HK-2 (cell line): ENCODE measurements around the gene COLEC12.
"Not testable (repeated sequence)": the region's sequence is repeated elsewhere in the genome, so short reads cannot be mapped to it uniquely, and the experiment has no call there.

ENCODE experiments used
- DNase-seq: peaks from one replicate; pipeline ENCODE4 v3.0.0-alpha.2; 2018; ENCODE audit not compliant: unreplicated experiment

The COLEC12 gene

DNA sequence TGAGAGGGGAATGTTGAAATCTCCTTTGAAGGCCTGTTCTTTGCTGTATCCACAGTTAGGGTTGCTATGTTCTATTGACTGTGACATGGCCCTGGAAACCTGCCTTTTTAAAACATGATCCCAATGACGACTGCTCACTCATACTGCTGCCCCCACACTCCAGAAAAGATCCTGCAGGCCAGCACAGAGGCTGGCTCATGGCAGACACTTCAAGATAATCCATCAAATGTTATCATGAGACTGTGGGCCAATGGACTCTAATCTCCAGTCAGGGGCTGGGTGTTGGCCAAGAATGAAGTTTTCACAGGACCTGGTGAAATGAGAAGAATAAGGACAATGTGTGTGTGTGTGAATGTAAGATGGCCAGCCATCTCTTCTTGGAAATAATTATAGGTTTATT, 173.7 kb downstream of the COLEC12 start:
- no peak for DNase-seq

DNA sequence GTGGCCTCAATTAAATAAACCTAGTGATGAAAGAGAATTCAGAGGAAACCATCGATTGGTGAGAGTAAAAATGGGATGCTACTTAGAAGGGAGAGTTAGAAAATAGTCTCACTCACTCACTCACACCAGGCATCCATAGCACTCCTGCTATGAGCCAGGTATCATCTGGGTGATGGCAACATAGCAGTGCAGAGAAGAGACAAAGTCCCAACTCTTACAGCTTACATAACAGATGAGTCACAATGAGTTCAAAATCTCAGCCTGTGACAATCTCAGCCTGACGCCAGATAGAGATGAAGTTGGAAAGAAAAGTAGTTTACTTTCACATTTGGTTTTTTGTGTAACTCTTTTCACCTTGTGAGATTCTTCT, 177.3 kb downstream of the COLEC12 start:
- no peak for DNase-seq

DNA sequence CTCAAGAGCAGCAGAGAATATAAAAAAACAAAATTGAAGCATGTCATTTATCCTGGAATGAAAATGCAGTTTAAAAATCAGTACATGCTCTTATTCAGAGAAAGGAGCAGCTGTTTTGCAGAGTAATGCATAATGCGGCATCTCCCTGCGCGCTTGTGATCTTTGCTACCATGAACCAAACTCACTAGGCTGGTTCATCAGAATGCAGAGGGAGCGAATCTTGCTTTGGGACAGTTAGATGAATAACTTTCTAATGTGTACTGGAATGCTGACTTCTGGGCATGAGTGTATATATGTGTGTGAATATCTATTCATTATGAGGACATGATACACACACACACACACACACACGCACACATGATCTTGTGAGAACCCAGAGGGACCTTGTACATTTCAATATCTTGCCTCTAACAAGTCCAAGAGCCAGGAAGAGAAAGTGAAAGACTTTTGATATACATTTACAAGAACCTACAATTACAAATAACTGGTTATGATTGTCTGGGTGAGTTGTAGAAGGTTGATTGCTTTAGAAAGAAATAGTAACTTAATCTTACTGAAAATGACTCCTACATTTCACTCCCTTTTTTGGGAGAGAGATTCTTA, 178.5 kb downstream of the COLEC12 start:
- no peak for DNase-seq

DNA sequence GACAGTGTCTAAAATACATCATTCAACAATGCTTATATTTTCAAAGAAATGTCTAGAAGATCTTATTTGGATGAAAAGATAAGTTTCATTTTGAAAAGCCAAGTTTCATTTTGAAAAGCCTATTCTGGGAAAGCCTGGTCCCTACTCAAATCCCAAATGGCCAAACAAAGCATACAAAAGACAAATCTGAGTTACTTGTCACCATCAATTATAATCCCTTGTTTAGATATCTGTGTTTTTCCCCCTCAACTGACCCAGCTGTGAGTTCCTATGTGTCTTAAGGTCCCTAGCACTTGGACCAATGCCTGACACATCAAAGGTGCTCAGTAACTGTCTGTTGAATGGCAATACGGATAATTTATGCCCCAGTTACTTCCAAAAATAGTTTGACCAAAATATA, 180.3 kb downstream of the COLEC12 start:
- no peak for DNase-seq

DNA sequence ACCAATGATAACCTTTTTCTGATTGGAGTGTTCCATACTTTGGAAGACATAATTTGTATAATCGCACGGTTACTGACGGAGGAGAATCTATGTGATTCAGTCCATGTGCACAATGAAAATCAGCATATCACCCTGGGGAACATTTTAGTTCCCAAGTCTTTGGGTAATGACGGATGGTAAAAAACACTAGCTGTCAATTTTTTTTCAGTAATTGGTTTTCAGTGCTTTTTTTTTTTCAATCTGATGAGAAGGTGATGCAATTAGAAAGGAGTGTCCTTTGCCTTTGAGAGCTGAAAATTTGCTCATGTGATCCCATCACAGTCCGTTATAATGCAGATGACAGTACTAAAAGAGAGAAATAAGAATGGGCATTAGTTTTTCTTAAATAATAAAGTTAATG, 180.8 kb downstream of the COLEC12 start:
- no peak for DNase-seq

DNA sequence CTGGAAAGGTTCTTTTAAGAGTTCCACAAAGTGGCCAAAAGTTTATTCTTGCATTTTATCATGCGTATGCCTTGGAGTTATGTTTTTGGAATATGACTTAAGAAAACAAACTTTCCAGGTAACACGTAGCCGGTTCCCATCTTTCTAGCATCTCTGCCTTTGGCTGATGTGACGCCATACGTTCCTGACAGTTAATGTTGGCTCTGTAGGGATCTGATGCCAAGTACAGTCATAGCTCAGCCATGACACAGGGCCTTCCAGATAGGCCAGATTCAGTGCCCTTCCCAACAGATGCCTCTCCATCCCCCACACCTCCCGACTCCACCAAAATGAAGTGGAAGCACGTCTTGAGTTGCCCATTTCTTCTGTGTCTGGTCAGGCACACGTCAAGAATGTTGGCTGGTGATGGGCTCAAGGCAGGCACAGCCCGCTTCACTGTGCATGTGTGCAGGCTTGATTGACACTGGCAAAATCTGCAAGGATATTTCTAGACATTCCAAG, 181.7 kb downstream of the COLEC12 start:
- DNase-seq: no peak

DNA sequence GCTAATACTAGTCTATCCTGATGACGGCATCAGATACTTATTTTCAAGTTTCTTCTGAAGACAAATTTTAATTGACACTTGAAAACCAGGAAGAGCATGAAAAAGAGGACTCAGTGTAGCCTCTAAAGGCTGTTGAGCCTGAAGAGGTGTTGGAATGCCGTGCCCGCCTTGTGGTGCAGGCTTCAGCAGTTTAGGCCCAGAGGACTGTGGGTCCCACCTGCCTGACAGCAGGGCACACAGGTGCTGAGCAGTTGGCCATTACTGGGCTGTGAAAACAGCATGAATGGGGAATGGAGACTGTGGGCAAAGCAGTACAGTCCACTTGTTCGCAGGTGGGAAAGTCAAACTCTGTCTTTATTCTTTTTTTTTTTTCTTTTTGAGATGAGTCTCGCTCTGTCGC, 182.9 kb downstream of the COLEC12 start:
- DNase-seq: no peak

DNA sequence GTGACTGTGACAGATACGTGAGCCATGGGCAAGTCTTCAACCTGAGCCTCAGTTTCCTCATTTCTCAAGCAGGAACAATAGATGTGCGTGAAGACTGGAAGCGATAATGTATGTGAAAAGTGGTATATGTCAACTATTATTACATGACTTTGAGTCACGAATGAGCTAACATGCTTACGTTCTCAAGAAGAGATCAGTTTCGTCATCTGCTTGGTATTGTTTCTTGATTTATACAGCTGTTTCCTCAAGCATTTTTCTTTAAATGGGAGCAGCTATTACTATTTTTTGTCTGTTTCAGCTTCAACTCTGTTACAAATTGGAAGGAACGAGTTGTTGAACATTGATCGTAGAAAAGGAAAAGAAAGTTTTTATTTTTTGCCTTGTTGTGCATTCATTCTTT, 184.1 kb downstream of the COLEC12 start:
- no peak for DNase-seq

DNA sequence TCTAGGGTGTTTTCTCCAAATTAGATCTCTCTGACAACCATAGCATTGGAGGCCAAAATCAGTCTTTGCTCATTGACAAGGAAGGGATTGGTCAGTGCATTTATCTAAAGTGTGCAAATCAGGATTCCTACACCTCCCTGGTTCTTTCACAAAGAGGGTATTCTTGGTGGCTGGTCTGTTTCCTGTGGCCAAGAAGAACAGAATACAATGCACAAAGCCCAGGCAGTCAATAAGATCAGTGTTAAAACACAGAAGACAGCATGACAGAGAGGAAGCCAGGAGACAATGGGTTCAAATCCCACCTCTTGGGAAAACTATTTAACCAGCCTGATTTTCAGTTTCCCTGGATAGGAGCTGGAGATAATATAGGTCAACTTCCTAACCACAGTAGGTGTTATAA, 186.6 kb downstream of the COLEC12 start:
- no peak for DNase-seq

DNA sequence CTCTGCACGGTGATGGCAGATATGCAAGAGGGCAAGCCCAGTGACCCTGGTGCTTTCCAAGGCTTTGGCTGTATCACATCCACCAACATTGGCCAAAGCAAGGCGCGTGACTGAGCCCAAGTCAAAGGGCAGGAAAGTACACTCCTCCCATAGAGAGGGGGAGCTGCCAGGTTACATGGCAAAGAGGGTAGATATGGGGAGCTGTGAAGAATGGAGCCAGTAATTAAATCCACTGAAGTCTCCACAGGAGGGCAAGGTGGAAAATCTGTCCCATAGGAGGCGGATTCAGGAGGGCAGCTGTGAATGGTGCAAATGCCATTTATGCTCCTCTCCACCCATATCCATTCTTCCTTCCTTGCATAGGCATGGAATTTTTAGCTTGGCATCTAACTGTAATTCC, 188.1 kb downstream of the COLEC12 start:
- DNase-seq: no peak

DNA sequence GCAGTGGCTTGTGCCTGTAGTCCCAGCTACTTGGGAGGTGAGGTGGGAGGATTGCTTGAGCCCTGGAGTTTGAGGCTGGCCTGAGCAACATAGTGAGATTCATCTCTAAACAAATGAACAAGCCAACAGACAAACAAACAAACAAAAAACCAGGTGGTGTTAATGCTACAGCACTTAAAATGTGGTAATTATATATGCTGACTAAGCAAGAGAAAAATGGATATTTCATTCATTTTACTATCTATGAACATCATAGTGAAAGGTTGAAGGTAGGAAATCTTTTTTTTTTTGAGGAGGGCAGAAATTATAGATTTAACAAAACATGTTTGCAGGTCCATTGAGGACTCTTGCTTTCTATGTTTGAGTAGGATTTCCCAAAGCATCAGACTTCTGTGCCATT, 190.5 kb downstream of the COLEC12 start:
- no peak for DNase-seq

DNA sequence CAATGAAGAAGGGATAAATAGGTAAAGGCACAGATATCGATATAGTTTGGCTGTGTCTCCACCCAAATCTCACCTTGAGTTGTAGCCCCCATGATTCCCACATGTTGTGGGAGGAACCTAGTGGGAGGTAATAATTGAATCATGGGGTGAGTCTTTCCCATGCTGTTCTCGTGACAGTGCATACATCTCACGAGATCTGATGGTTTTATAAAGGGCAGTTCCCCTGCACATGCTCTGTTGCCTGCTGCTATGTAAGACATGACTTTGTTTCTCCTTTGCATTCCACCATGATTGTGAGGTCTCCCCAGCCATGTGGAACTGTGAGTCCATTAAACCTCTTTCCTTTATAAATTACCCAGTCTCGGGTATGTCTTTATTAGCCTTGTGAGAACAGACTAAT, 192.4 kb downstream of the COLEC12 start:
- not testable (repeated sequence) for DNase-seq

DNA sequence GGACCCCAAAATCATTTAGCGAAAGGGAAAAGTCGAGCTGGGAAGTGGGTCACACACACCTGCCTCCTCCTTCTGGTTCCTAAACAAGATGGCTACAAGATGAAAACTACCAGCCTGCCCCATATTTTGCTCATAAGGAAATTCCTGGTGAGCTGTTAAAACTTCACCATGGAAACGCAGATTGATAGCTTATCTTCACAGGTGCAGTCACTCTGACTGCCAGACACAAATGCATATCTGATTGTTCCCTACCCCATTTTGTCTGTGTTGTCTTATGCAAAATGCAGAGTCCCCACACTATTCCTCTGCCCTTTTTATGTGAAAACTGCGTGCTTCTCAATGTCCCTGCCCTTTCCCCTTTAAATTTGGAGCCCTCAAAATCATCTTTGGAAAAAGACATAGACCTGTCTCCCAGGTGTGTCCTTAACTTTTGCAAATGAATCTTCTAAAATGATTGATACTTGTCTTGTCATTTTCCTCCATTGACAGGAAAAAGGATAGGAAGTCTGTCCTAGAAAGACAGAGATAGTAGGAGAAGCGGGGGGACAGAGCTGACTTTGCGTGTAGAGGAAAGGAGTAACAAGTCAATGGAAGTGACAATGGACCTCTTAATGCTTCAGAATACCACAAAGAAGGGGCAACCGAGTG, 193.8 kb downstream of the COLEC12 start:
- DNase-seq: no peak

DNA sequence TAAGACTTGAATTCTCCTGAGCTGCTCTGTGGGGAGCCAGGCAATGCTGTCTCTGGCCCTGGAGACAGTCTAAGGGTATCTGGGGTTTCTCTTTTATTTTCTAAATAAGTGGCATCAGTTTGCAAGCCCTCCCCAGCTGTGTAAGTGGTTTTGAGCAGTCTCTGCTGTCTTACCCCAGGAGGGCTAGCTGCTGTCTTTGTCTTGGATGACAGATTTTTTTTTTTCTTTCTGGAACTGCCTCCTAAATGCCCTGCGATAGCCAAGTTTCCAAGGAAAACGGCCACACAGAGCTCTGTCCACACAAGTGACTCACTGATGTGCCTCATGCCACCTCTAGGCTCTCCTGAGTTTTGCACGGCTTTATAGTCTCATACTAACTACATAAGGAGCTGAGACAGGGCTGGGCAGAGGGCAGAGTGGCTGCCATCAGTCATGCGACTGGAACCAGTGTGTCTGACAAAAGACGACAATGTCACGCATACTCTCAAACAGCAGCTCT, 195.4 kb downstream of the COLEC12 start:
- no peak for DNase-seq

DNA sequence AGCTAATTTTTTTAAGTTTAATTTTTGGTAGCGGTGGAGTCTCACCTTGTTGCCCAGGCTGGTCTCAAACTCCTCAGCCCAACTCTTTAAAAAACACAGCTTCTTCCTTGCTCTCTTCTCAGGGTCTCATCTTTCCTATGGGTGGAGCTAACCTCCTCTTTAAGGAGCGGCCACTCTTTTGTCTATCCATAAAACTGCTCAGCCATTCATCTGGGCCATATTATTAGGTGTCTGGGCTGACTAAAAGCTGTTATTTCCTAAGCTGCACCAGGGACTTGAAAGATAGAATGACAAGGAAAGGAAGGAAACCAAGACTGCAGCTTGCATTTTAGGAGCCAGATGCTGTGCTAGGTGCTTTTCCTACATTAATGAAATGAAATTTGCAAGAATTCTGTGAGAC, 196.9 kb downstream of the COLEC12 start:
- DNase-seq: no peak

DNA sequence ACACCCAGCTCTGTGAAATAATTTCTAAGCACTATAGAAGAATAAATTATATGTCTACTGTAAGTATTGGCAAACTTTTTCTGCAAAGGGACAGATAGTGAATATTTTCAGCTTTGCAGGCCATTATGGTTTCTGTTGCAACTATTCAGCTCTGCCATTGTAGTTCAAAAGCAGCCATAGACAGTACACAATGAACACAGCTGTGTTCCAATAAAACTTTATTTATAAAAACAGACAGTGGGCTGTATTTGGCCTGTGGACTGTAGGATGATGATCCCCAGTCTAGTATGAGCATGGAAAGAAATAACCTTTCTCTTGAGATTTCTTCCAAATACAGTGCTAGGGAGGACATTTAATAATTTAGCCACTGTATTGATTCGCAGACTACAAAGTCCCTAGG, 197.5 kb downstream of the COLEC12 start:
- no peak for DNase-seq

DNA sequence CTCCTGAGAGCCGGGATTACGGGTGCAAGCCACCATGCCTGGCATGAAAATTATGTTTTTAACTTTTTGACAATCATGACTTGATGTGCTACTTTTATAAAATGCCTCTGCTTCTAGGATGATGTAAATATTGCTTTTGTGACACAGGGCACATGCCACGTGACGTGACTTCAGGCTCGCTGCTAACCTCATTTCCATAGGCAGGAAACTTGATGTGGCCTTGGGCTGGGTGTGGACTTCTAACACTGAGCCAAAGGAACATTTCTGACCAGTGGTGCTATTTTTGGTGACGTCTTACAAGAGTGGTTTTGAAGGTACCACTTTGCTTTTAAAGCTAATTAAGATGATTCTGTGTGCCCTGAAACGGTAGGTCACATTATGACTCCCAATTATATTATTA, 198.4 kb downstream of the COLEC12 start:
- no peak for DNase-seq

DNA sequence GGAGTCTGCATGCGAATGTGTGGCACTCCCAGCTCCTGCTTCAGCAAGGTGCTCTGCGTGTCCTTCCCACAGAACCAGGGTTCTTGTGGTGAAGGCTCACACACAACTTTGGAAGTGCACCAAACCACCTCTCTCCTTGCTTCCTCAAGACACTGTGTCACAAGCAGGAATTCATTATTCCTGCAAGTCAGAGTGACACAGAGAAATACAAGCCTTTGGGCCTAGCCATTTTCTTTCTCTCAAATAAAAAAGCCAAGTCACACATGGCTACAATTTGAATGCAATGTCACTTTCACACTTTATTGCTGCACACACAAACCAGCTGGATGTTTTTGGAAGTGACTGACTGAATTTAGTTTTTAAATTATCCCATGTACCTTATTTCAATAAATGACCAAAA, 202.6 kb downstream of the COLEC12 start:
- DNase-seq: no peak

DNA sequence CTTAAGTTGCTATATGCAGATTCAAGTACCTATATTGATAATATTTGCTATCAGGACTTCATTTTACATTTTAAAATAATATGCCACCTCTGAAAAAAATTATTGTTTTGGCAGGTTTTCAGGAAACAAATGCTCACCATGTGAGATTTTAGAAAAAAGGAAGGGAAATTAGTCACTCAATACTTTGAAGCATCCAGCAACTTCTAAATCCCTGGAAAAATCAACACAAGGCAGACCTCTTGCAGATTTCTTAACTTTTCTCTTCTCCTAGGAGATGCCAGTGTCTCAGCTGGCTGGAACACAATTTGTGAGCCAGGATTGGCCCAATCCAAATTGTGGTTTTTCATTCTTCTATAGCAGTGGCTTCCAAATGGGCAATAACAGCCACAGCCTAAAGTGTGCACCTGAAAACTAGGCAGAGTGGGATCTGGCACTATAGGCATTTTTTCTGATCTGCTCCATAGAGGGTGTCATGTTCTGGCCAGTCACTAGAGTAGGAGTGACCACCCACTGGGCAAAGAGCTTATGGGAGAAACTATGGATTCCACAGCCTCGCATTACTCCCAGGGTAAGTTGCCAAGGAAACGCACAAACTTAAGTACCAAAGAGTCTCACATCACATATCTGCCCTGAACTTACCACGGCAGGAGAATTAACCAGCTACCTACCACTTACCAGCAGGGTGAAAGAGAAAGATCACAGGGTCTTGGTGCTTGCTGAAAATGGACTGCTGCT, 204.6 kb downstream of the COLEC12 start:
- no peak for DNase-seq

DNA sequence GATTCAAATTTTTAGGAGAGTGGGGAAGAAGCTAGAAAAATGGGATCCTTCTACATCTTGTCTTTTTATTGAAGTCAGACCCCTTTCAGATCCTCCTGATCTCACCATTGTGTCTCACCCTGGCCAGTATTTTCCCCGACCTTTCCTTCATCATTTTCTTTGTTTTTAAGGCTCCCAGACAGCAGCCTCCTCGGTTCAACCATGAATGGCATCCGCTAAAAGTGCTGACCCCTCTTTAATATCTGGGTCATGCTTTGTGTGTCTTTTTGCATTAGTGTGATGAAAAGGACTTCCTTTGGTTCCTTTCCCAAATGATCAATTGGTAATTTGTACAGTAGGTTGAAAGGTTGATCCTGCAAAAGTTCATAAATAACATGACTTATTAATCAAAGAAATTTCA, 205.9 kb downstream of the COLEC12 start:
- no peak for DNase-seq

DNA sequence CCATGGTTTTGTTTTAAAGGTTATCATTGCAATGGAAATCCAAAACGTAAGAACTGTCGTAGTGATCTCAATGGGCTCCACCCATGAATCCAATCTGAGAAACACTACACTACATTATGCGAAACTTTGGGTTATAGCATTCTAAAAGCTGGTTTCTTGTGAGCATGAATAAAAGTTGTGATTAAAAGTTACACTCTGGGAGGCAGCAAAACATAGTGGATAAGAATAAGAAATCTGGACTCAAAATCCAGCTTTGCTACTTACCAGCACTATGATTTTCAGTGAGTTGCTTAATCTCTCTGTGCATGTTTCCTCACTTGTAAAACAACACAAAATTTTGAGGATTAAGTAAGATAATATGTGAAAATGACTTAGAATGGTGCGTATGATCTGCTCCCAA, 207.0 kb downstream of the COLEC12 start:
- no peak for DNase-seq

DNA sequence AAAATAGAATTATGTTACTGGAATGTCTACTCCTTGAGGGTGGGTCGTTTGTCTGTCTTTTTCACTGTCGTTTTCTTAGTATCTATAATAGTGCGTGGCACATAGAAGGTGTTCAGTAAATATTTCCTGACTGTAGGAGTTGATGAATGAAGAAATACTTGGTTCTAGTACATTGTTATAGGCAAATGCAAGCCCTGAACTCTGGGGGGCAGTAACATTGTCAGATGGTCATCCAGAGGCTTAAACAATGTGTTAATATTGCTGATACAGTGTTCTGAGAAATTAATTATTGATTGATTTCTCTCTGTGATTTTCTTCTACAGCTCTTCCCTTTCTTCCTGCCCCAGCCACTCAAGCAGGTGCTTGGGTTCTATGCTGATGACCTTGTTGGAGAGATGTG, 208.2 kb downstream of the COLEC12 start:
- no peak for DNase-seq

DNA sequence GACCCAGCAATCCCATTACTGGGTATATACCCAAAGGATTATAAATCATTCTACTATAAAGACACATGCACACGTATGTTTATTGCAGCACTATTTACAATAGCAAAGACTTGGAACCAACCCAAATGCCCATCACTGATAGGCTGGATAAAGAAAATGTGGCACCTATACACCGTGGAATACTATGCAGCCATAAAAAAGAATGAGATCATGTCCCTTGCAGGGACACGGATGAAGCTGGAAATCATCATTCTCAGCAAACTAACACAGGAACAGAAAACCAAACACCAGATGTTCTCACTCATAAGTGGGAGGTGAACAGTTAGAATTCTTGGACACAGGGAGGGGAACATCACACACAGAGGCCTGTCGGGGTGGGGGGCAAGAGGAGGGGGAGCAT, 210.5 kb downstream of the COLEC12 start:
- DNase-seq: not testable (repeated sequence)
